ENCODE data around the gene LHPP. TPM values are rescaled to one million over a fixed set of nuclear protein-coding genes. Genes with fewer than 3 reads are reported as not detected.

LHPP gene
- total and polyA plus RNA-seq, 10 of the 15 experiments (the other 5 are each of a cell fraction or from before 2014, with no cell fraction given) = 0.79 to 9.8 (median 6.7) TPM

DNA sequence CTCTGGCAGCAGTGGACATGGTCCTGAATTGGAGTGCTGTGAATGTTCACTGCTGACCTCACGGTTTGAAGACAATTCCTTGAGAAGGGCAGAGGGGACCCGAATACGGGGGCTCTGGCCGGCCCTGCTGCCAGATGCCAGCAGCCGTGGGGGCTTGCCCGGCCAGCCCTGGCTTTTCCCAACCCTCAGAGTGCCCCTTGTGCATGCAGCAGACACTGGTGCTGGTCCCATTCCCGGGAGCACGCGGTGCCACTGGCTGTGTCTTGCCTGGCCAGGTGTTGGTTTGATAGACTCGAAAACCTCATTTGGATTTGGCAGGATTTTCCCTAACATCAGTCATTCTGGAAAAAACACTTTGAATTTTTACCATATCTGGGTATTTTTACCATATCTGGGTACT, 49.1 kb downstream of the LHPP start:
- CTCF ChIA-PET = no interaction called here
- SMC1A ChIA-PET (ENCODE audit: uncharacterized antibody, unreplicated experiment) = no interaction called here
- POLR2A ChIA-PET = no interaction called here
- Histone ChIP-seq H3K4me3 (no peak overlapping the region), H3K36me3 (ENCODE audit: control insufficient read depth in 2 of 2, insufficient read depth in 2 of 2, low read length in 1 of 2) (no peaks in the 10 kb centered on the region), H3K79me2 (ENCODE audit: control insufficient read depth, insufficient read depth, low read length) (no peaks in the 10 kb centered on the region), H3K9ac (ENCODE audit: control insufficient read depth, insufficient read depth, low read length) (no peak overlapping the region), H3K4me1 (ENCODE audit: control insufficient read depth, insufficient read depth, low read length) (no peaks in the 10 kb centered on the region), H3K27ac (ENCODE audit: control insufficient read depth, insufficient read depth) (no peak overlapping the region), H3K27me3 (replicated peaks in 1 of 2; ENCODE audit: control insufficient read depth in 2 of 2, insufficient read depth in 2 of 2, low read length in 1 of 2) (no peaks in the 10 kb centered on the region), H3K4me2 (ENCODE audit: control insufficient read depth, insufficient read depth) (no peak overlapping the region), H4K20me1 (ENCODE audit: control insufficient read depth, insufficient read depth) (no peaks in the 10 kb centered on the region), H2AFZ (ENCODE audit: control insufficient read depth, low read depth, low read length) (no peak overlapping the region), H3K9me3 (replicated peaks; ENCODE audit: control insufficient read depth, insufficient read depth, low read length) (no peaks in the 10 kb centered on the region)
- WGBS (ENCODE audit: insufficient coverage, insufficient replicate concordance, low lambda C conversion rate, missing lambda C conversion rate) = 72% methylated on average over 10 of the region's 10 CpGs
- in situ Hi-C loops (cut with MboI) (no loop called here), intact Hi-C loops (cut with micrococcal nuclease; ENCODE audit: unreplicated experiment) (no loop called here)
- no peak for ATAC-seq
- no TSS peak for BruUV-seq (replicated peaks)
- TF ChIP-seq, protein P1, sequence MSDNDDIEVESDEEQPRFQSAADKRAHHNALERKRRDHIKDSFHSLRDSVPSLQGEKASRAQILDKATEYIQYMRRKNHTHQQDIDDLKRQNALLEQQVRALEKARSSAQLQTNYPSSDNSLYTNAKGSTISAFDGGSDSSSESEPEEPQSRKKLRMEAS (IDR thresholded peaks at IDR 0.05; ENCODE audit: low read depth, low read length) = no peak
- TF ChIP-seq ZNF384 (IDR thresholded peaks at IDR 0.05; ENCODE audit: borderline replicate concordance, low read depth, low read length) (no peak), JUND (IDR thresholded peaks at IDR 0.05; ENCODE audit: low read depth, low read length) (no peak), RUNX3 (IDR thresholded peaks at IDR 0.05; ENCODE audit: low read length) (no peak)
- RAD21 ChIA-PET (ENCODE audit: unreplicated experiment) = no interaction called here
- no peak for DNase-seq (ENCODE audit: low read depth, low spot score)
- FAIRE-seq = no peak

- POLR2A ChIA-PET = no interaction called here
- Histone ChIP-seq H3K4me2 (ENCODE audit: control insufficient read depth, insufficient read depth) (no peak overlapping the region), H3K4me3 (no peak overlapping the region), H3K4me1 (ENCODE audit: control insufficient read depth, insufficient read depth, low read length) (no peaks in the 10 kb centered on the region), H3K9me3 (replicated peaks; ENCODE audit: control insufficient read depth, insufficient read depth, low read length) (no peaks in the 10 kb centered on the region), H3K36me3 (ENCODE audit: control insufficient read depth in 2 of 2, insufficient read depth in 2 of 2, low read length in 1 of 2) (no peaks in the 10 kb centered on the region), H4K20me1 (ENCODE audit: control insufficient read depth, insufficient read depth) (no peaks in the 10 kb centered on the region), H3K79me2 (ENCODE audit: control insufficient read depth, insufficient read depth, low read length) (no peaks in the 10 kb centered on the region), H2AFZ (ENCODE audit: control insufficient read depth, low read depth, low read length) (no peak overlapping the region), H3K9ac (ENCODE audit: control insufficient read depth, insufficient read depth, low read length) (no peak overlapping the region), H3K27me3 (replicated peaks in 1 of 2; ENCODE audit: control insufficient read depth in 2 of 2, insufficient read depth in 2 of 2, low read length in 1 of 2) (no peaks in the 10 kb centered on the region), H3K27ac (ENCODE audit: control insufficient read depth, insufficient read depth) (no peak overlapping the region)
- CTCF ChIA-PET = no interaction called here
- ATAC-seq = no peak
- intact Hi-C loops (cut with micrococcal nuclease; ENCODE audit: unreplicated experiment) (no loop called here), in situ Hi-C loops (cut with MboI) (no loop called here)
- 66% methylated on average over 16 of the region's 16 CpGs for WGBS (ENCODE audit: insufficient coverage, insufficient replicate concordance, low lambda C conversion rate, missing lambda C conversion rate)
- RAD21 ChIA-PET (ENCODE audit: unreplicated experiment) = no interaction called here
- SMC1A ChIA-PET (ENCODE audit: uncharacterized antibody, unreplicated experiment) = no interaction called here
- FAIRE-seq = no peak
- no peak for DNase-seq (ENCODE audit: low read depth, low spot score)
- BruUV-seq (replicated peaks) = no TSS peak
- TF ChIP-seq LARP7 (IDR thresholded peaks at IDR 0.05) = no peak
- no peak for TF ChIP-seq STAT1 (conservative IDR thresholded peaks at IDR 0.05)
- TF ChIP-seq, protein P1 (IDR thresholded peaks at IDR 0.05; ENCODE audit: low read depth, low read length) = no peak
- TF ChIP-seq CBX5 (IDR thresholded peaks at IDR 0.05; ENCODE audit: low read depth) = no peak
- TF ChIP-seq JUNB (IDR thresholded peaks at IDR 0.05) = no peak
- TF ChIP-seq YY1 (IDR thresholded peaks at IDR 0.05; ENCODE audit: low read depth, low read length) = no peak
- no peak for TF ChIP-seq BHLHE40 (IDR thresholded peaks at IDR 0.05; ENCODE audit: borderline replicate concordance in 1 of 2, low read depth in 2 of 2, low read length in 1 of 2)
- TF ChIP-seq ETV6 (conservative IDR thresholded peaks at IDR 0.05 in 1 of 2, IDR thresholded peaks at IDR 0.05 in 1 of 2; ENCODE audit: borderline replicate concordance in 1 of 2, low read depth in 1 of 2) = no peak
- no peak for TF ChIP-seq TCF3 (IDR thresholded peaks at IDR 0.05; ENCODE audit: borderline replicate concordance, insufficient read depth, low read depth, low read length)
- TF ChIP-seq TARDBP (IDR thresholded peaks at IDR 0.05; ENCODE audit: borderline replicate concordance) = no peak
- no peak for TF ChIP-seq HCFC1 (IDR thresholded peaks at IDR 0.05; ENCODE audit: low read length)
- no peak for TF ChIP-seq CTCF (IDR thresholded peaks at IDR 0.05 in 2 of 3, conservative IDR thresholded peaks at IDR 0.05 in 1 of 3; ENCODE audit: control insufficient read depth in 2 of 3, extremely low read depth in 1 of 3, insufficient read depth in 1 of 3, low read depth in 3 of 3, low read length in 3 of 3)
- TF ChIP-seq BRCA1 (IDR thresholded peaks at IDR 0.05; ENCODE audit: low read depth, low read length) = no peak
Measured at GRCh38 chr10:124511205-124512039, 49.8 kb downstream of the LHPP start.
